ENCODE results near the gene TIGIT. TPM values are rescaled to one million over a fixed set of nuclear protein-coding genes. Genes with fewer than 3 reads are reported as not detected.

The TIGIT gene
- total RNA-seq, 2 experiments from 2014 or later = 129 to 367 TPM

- peaks cover 42% of the 10 kb centered on the region for H3K36me3 Mint-ChIP-seq
- H3K27me3 Mint-ChIP-seq = no peaks in the 10 kb centered on the region
- H3K4me1 Mint-ChIP-seq = peaks cover 82% of the 10 kb centered on the region
- no peak overlapping the region for H3K4me3 Mint-ChIP-seq
- CTCF ChIA-PET = no interaction called here
- no peaks in the 10 kb centered on the region for H3K9me3 Mint-ChIP-seq (ENCODE audit: low read depth)
- H3K27ac Mint-ChIP-seq = peak overlapping the region; percentile 72
- ATAC-seq (peak; percentile 42), DNase-seq (peak; percentile 64)
These were observed 24.5 kb downstream of the TIGIT start for GRCh38 chr3:114318295-114318694.

- CTCF ChIA-PET = interaction anchor here (1.3 kb wide), 1 partner anchor 164 kb away, joined by 3 read pairs; no protein-coding TSS in a partner anchor
- no peak for DNase-seq
- Mint-ChIP-seq H3K9me3 (ENCODE audit: low read depth) (no peaks in the 10 kb centered on the region), H3K27ac (no peak overlapping the region), H3K4me3 (no peak overlapping the region), H3K4me1 (peaks cover 82% of the 10 kb centered on the region), H3K27me3 (no peaks in the 10 kb centered on the region), H3K36me3 (peaks cover 34% of the 10 kb centered on the region)
- no peak for ATAC-seq
These were observed 25.6 kb downstream of the TIGIT start for GRCh38 chr3:114319453-114319852.

- Mint-ChIP-seq H3K27me3 (no peaks in the 10 kb centered on the region), H3K9me3 (ENCODE audit: low read depth) (no peaks in the 10 kb centered on the region), H3K4me3 (no peak overlapping the region), H3K36me3 (peaks cover 31% of the 10 kb centered on the region), H3K27ac (no peak overlapping the region), H3K4me1 (peaks cover 82% of the 10 kb centered on the region)
- DNase-seq (no peak), ATAC-seq (no peak)
- CTCF ChIA-PET = interaction anchor here (1.3 kb wide), 1 partner anchor 165 kb away, joined by 3 read pairs; no protein-coding TSS in a partner anchor
These were observed 26.4 kb downstream of the TIGIT start for GRCh38 chr3:114320246-114320645.

DNA sequence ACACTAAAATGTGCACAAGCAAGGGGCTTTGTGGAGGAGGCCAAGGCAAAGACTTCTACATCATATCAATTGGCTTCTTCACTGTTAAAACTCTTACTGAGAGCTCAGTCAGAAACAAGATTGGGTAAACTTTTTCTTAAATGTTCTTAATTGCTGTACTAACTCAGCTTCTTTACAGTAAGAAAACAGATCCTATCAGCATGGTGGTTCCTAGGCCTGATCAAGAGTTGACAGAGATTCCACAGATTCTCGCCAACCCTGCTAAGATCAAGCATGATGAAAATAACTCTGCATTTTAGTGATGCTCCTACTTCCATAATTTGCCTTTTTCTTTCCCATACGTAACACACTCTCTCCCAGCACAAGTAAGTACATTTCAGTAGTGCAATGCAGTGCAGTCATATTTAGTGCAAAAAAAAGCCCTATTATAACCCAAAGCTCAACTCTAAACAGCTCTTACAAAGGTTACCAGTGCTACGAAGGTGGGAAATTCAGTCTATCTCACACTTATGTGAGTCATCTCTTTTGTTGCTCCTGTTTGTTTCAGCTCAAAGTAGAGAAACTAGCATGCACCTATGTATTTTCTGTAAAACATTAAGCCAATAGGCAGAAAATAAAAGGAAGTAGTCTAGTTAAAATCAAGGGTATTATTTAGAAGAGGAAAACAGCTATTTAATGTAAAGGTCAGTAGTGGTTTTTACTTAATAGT, 29.9 kb downstream of the TIGIT start:
- peak; percentile 62 for ATAC-seq
- Mint-ChIP-seq H3K4me3 (peak overlapping the region; percentile 16), H3K27me3 (no peaks in the 10 kb centered on the region), H3K4me1 (peaks cover 78% of the 10 kb centered on the region), H3K27ac (peak overlapping the region; percentile 79), H3K9me3 (ENCODE audit: low read depth) (no peaks in the 10 kb centered on the region), H3K36me3 (peaks cover 25% of the 10 kb centered on the region)
- no peak for DNase-seq
- CTCF ChIA-PET = interaction anchor here (1.0 to 3.7 kb wide), 8 partner anchors 11 to 60 kb away, joined by 4 to 22 read pairs (median 8); no protein-coding TSS in a partner anchor

GRCh38 chr3:114327665-114328064, 33.8 kb downstream of the TIGIT start:
- H3K4me3 Mint-ChIP-seq = peak overlapping the region; percentile 43
- CTCF ChIA-PET = interaction anchor here (0.7 to 2.2 kb wide), 7 partner anchors 12 to 175 kb away, joined by 3 to 6 read pairs (median 3); no protein-coding TSS in a partner anchor
- H3K27ac Mint-ChIP-seq = peak overlapping the region; percentile 74
- no peaks in the 10 kb centered on the region for H3K9me3 Mint-ChIP-seq (ENCODE audit: low read depth)
- ATAC-seq (peak; percentile 25), DNase-seq (no peak)
- H3K36me3 Mint-ChIP-seq = peaks cover 36% of the 10 kb centered on the region
- H3K27me3 Mint-ChIP-seq = no peaks in the 10 kb centered on the region
- peaks cover 87% of the 10 kb centered on the region for H3K4me1 Mint-ChIP-seq

- Mint-ChIP-seq H3K4me1 (peaks cover 88% of the 10 kb centered on the region), H3K27ac (peak overlapping the region; percentile 88), H3K36me3 (peaks cover 33% of the 10 kb centered on the region), H3K9me3 (ENCODE audit: low read depth) (no peaks in the 10 kb centered on the region), H3K27me3 (no peaks in the 10 kb centered on the region), H3K4me3 (peak overlapping the region; percentile 42)
- CTCF ChIA-PET = interaction anchor here (0.9 to 2.2 kb wide), 8 partner anchors 12 to 176 kb away, joined by 3 to 6 read pairs (median 3); no protein-coding TSS in a partner anchor
- ATAC-seq (peak; percentile 10), DNase-seq (no peak)
These were observed 34.5 kb downstream of the TIGIT start for GRCh38 chr3:114328345-114328744.

DNA sequence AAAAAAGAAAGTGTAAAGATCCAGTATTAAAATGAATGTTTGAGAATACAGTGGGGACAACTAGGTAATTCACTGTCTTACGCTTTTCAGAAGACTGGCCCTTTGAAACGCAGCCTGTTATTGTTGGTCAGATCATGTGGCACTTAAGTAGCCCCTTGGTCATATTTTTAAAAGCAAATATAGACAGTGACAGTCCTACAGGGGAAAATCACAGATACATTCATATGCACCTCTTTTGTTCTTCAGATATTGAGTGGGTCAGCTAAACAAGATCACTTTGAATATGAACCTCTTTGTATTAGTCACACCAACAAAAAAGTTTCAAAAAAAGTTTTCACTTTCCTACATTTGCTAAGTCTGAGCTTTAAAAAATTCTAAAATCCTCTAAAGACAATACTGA, 36.0 kb downstream of the TIGIT start:
- DNase-seq (no peak), ATAC-seq (no peak)
- no peaks in the 10 kb centered on the region for H3K9me3 Mint-ChIP-seq (ENCODE audit: low read depth)
- peaks cover 28% of the 10 kb centered on the region for H3K36me3 Mint-ChIP-seq
- H3K27me3 Mint-ChIP-seq = no peaks in the 10 kb centered on the region
- peak overlapping the region; percentile 57 for H3K27ac Mint-ChIP-seq
- CTCF ChIA-PET = interaction anchor here (1.0 to 1.7 kb wide), 4 partner anchors 19 to 89 kb away, joined by 3 read pairs; no protein-coding TSS in a partner anchor
- H3K4me3 Mint-ChIP-seq = no peak overlapping the region
- peaks cover 86% of the 10 kb centered on the region for H3K4me1 Mint-ChIP-seq

- Mint-ChIP-seq H3K36me3 (peaks cover 28% of the 10 kb centered on the region), H3K4me1 (peaks cover 87% of the 10 kb centered on the region), H3K27me3 (no peaks in the 10 kb centered on the region), H3K4me3 (no peak overlapping the region), H3K27ac (peak overlapping the region; percentile 91), H3K9me3 (ENCODE audit: low read depth) (no peaks in the 10 kb centered on the region)
- ATAC-seq (no peak), DNase-seq (no peak)
- CTCF ChIA-PET = interaction anchor here (1.0 to 1.1 kb wide), 3 partner anchors 18 to 53 kb away, joined by 3 to 5 read pairs (median 4); no protein-coding TSS in a partner anchor
These were observed 37.2 kb downstream of the TIGIT start for GRCh38 chr3:114331007-114331406.

DNA sequence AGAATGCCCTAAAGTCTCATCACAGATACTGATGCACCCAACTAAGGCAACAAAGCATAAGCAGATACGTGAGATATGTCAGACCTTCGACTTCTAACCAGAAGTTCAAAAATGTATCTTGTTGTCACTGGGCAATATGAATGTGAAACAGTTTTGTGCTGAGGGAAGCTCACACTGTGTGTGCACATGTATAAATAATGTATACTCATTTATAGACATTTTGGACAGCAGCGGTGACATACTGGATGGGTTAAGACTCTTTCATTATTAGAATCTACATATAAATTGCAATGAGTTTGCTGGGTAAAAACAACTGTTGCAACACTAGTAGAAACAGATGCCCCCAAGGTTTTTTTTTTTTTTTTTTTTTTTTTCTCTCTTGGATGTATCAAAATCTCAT, 37.9 kb downstream of the TIGIT start:
- H3K36me3 Mint-ChIP-seq = peaks cover 28% of the 10 kb centered on the region
- no peaks in the 10 kb centered on the region for H3K27me3 Mint-ChIP-seq
- H3K4me3 Mint-ChIP-seq = no peak overlapping the region
- CTCF ChIA-PET = interaction anchor here (1.0 to 1.1 kb wide), 3 partner anchors 40 to 118 kb away, joined by 3 to 4 read pairs (median 3); no protein-coding TSS in a partner anchor
- DNase-seq (no peak), ATAC-seq (peak; percentile 20)
- peak overlapping the region; percentile 91 for H3K27ac Mint-ChIP-seq
- peaks cover 88% of the 10 kb centered on the region for H3K4me1 Mint-ChIP-seq
- no peaks in the 10 kb centered on the region for H3K9me3 Mint-ChIP-seq (ENCODE audit: low read depth)

DNA sequence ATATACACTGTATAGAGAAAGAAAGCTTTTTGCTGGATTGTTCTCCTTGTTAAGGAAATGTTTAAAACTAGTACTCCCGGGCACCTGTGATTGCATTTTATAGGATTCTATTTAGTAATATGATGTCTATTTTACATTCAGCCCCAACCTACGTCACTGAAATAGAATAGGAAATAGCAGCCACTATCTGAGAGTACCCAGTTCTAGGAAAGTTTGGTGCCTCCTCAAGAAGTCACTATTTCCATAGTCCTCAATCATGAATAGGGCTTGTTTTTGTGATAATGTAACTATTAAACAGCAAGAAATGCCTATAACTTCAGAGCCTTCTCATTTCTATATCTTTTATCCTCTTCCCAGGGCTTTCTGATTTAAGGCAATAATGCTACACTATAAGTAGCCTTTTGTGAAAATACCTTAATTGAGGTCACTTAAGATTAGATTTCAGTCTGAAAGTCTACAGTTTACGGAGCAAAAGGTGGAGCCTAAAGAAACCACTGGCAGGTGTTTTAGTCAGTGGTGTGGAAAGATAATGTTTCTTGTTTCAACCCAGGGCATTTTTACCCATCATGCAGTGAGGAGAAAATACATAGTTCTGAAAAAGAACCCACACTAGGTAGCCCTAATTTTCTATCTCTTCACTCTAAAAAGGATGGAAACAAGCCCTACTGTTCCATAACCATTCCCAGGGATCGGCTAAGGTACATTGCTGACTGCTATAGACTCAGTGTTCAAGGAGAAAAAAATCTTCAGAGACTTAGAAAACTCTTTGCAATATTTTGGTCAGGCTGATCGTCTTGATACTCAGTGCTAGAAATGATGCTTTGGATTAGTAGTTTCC, 38.7 kb downstream of the TIGIT start:
- ATAC-seq (peak; percentile 52), DNase-seq (no peak)
- Mint-ChIP-seq H3K4me1 (peaks cover 87% of the 10 kb centered on the region), H3K4me3 (peak overlapping the region; percentile 25), H3K36me3 (peaks cover 28% of the 10 kb centered on the region), H3K27me3 (no peaks in the 10 kb centered on the region), H3K9me3 (ENCODE audit: low read depth) (no peaks in the 10 kb centered on the region), H3K27ac (peak overlapping the region; percentile 91)
- CTCF ChIA-PET = interaction anchor here (1.0 to 4.9 kb wide), 6 partner anchors 8 to 119 kb away, joined by 3 to 22 read pairs (median 4); no protein-coding TSS in a partner anchor

- peak overlapping the region; percentile 91 for H3K27ac Mint-ChIP-seq
- no peaks in the 10 kb centered on the region for H3K9me3 Mint-ChIP-seq (ENCODE audit: low read depth)
- ATAC-seq (peak; percentile 17), DNase-seq (no peak)
- H3K4me3 Mint-ChIP-seq = peak overlapping the region; percentile 25
- CTCF ChIA-PET = interaction anchor here (1.5 to 4.9 kb wide), 4 partner anchors 9 to 120 kb away, joined by 3 to 22 read pairs (median 8); no protein-coding TSS in a partner anchor
- H3K36me3 Mint-ChIP-seq = peaks cover 29% of the 10 kb centered on the region
- H3K27me3 Mint-ChIP-seq = no peaks in the 10 kb centered on the region
- H3K4me1 Mint-ChIP-seq = peaks cover 87% of the 10 kb centered on the region
These were observed 39.5 kb downstream of the TIGIT start for GRCh38 chr3:114333180-114333922.

- Mint-ChIP-seq H3K27me3 (no peaks in the 10 kb centered on the region), H3K36me3 (peaks cover 27% of the 10 kb centered on the region), H3K27ac (peak overlapping the region; percentile 91), H3K4me3 (no peak overlapping the region), H3K9me3 (ENCODE audit: low read depth) (no peaks in the 10 kb centered on the region), H3K4me1 (peaks cover 85% of the 10 kb centered on the region)
- CTCF ChIA-PET = interaction anchor here (1.2 to 4.9 kb wide), 5 partner anchors 10 to 120 kb away, joined by 3 to 22 read pairs (median 5); no protein-coding TSS in a partner anchor
- no peak for DNase-seq
- no peak for ATAC-seq
These were observed 40.1 kb downstream of the TIGIT start for GRCh38 chr3:114333923-114334240.
